Activated T-cell treated with anti-CD3 and anti-CD28 coated beads, Interleukin-2, amount 50 U/mL, for 48 hours (primary cell): ENCODE results near the gene RERE.

ENCODE experiments used
- DNase-seq, 2 experiments: peaks; one replicate each; pipeline ENCODE4 v3.0.0-alpha.2; 2020

Gene RERE

GRCh38 chr1:8370046-8370881 is 447.2 kb downstream of the RERE start:
- DNase-seq = no peak

GRCh38 chr1:8368956-8369639 is 448.3 kb downstream of the RERE start:
- no peak for DNase-seq

- no peak for DNase-seq
Observed at GRCh38 chr1:8367571-8368194, 449.8 kb downstream of the RERE start.

- DNase-seq = no peak
Observed at GRCh38 chr1:8365661-8366362, 451.6 kb downstream of the RERE start.

- no peak for DNase-seq
Observed at GRCh38 chr1:8364528-8365442, 452.7 kb downstream of the RERE start.

- DNase-seq = no peak
Observed at GRCh38 chr1:8363767-8364301, 453.6 kb downstream of the RERE start.

GRCh38 chr1:8363186-8363766 is 454.2 kb downstream of the RERE start:
- no peak for DNase-seq

- DNase-seq = no peak
Observed at GRCh38 chr1:8362701-8363101, 454.7 kb downstream of the RERE start.

GRCh38 chr1:8361198-8361849 is 456.1 kb downstream of the RERE start:
- no peak for DNase-seq

GRCh38 chr1:8360493-8361197 is 456.8 kb downstream of the RERE start:
- DNase-seq = no peak

- no peak for DNase-seq
Observed at GRCh38 chr1:8359617-8360481, 457.6 kb downstream of the RERE start.

GRCh38 chr1:8358897-8359616 is 458.4 kb downstream of the RERE start:
- no peak for DNase-seq

- no peak for DNase-seq
Observed at GRCh38 chr1:8358241-8358896, 459.1 kb downstream of the RERE start.

- no peak for DNase-seq
Observed at GRCh38 chr1:8357329-8358101, 459.9 kb downstream of the RERE start.

GRCh38 chr1:8356256-8357209 is 460.9 kb downstream of the RERE start:
- no peak for DNase-seq
